ENCODE data around the gene CRYBB2.
"Not testable (repeated sequence)": the region's sequence is repeated elsewhere in the genome, so short reads cannot be mapped to it uniquely, and the experiment has no call there.

The CRYBB2 gene

DNA sequence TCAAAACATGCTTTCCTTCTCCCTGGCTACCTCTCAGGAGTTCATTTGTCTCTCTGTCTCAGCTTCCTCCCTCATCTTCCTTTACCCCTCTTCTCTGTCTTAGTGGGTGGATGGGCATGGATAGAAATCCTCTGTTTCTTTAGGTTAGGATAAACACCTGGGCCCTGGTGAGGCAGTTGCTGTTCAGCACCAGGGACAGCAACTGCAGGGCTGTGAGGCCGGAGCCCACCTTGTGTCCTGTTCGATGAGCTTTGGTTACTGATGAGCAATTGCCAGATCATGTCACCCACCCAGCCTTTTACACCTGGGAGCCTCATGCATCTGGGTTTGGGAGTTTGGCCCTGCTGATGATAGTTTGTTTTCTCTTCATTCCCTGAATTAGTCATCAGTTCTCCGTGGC is 25.9 kb upstream of the CRYBB2 start:
- in situ Hi-C loops (cut with HindIII; ENCODE audit: low pct_ligation_motif_present, low pct_unique_long_range_greater_than_20kb, low sequenced_read_pairs) = no loop called here
- peak; percentile 12 for DNase-seq

- no peak for DNase-seq
- in situ Hi-C loops (cut with HindIII; ENCODE audit: low pct_ligation_motif_present, low pct_unique_long_range_greater_than_20kb, low sequenced_read_pairs) = no loop called here
These were observed 23.1 kb upstream of the CRYBB2 start for GRCh38 chr22:25196326-25196725.

- no peak for DNase-seq
- in situ Hi-C loops (cut with HindIII; ENCODE audit: low pct_ligation_motif_present, low pct_unique_long_range_greater_than_20kb, low sequenced_read_pairs) = no loop called here
These were observed 22.1 kb upstream of the CRYBB2 start for GRCh38 chr22:25197340-25197739.

GRCh38 chr22:25199731-25200520 is 19.5 kb upstream of the CRYBB2 start, which contains the start of gene CRYBB3:
TSS of gene CRYBB3 (plus strand) at chr22:25199858. CDS start at chr22:25201397, 1,539 bp downstream.
- in situ Hi-C loops (cut with HindIII; ENCODE audit: low pct_ligation_motif_present, low pct_unique_long_range_greater_than_20kb, low sequenced_read_pairs) = no loop called here
- DNase-seq = no peak

DNA sequence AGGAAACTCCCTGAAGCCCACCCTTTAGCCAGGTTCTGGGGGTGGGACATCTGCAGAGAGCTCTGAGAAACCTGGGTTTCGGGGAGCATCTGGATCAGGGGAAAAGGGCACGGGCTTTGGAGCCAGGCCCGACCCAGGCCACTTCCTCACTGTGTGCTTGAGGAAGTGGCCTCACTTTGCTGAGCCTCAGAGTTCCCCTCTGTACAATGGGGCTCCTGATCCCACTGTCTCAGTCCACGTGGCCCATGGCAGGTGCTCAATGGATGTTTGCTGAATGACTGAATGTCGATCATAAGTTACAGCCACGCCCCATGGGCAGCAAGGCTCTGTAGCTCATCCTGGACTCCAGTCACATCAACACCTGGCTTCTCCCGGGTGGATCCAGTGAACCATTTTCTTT is 18.5 kb upstream of the CRYBB2 start:
- DNase-seq = no peak
- in situ Hi-C loops (cut with HindIII; ENCODE audit: low pct_ligation_motif_present, low pct_unique_long_range_greater_than_20kb, low sequenced_read_pairs) = no loop called here

DNA sequence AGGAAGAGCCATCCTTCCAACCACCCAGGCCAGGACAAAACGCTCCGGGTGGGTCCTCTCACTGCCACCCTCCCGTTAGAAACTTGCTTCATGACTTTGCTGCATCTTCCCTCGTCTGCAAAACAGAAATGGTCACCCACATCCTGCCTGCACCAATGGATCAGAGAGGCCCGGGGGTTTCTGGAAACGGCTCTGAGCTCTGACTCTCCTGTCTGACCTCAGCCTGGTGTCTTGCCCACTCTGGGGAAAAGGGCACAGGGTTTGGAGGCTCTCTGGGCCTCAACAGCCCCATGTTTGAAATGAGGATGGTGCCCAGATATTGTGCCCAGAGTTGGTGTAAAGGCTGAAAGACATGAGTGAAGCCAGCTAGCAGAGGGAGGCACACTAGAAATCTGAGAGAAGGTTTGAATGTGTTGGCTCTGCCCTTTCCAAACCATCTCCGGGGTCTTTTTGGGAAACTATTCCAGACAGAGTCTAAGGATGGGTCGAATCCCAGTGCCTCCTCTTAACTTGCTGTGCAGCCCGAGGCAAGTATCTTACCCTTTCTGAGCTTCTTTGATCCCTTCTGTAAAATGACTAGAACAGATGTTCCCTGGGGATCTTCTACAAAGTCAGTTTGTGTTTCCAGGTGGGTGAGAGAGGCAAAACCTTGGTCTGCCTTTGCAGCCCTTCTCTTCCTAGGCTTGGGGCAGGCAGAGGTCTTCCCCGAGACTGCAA is 17.7 kb upstream of the CRYBB2 start:
- in situ Hi-C loops (cut with HindIII; ENCODE audit: low pct_ligation_motif_present, low pct_unique_long_range_greater_than_20kb, low sequenced_read_pairs) = no loop called here
- DNase-seq = no peak

- in situ Hi-C loops (cut with HindIII; ENCODE audit: low pct_ligation_motif_present, low pct_unique_long_range_greater_than_20kb, low sequenced_read_pairs) = no loop called here
These were observed 17.0 kb upstream of the CRYBB2 start for GRCh38 chr22:25202290-25202921.

DNA sequence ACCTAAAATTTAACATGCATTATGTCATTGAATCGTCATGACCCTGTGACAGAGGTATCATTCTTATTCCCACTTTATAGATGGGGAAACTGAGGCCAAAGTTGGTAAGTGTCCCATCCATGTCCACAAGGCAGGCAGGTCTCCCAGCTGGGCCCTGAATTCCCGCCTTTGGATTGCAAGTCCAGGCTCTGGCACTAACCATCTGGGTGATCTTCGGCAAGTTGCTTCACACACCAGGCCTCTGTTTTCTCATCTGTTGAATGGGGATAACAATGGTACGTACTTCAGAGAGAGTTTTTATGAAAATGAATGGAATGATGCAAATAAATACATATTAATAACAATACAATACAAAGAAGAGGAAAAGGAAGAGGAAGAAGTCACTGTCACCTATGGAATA is 16.4 kb upstream of the CRYBB2 start:
- no peak for DNase-seq

More at GRCh38 chr22:25202290-25202921, 17.0 kb upstream of the CRYBB2 start:
- peak; percentile 54 for DNase-seq

DNA sequence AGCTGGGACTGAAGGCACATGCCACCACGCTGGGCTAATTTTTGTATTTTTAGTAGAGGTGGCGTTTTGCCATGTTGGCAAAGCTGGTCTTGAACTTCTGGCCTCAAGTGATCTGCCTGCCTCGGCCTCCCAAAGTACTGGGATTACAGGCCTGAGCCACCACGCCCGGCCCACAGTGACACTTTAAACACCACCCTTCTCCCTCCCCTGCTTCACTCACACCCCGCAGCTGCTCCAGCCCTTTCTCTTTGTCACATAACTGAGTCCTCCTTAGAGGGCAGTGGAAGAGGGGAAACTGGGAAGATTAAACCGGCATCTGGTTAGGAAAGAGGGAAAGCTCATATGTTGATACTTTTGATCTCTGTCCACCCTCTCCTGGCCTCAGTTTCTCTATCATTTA is 14.9 kb upstream of the CRYBB2 start:
- DNase-seq = not testable (repeated sequence)

More for the DNA sequence above, 16.4 kb upstream of the CRYBB2 start:
- in situ Hi-C loops (cut with HindIII; ENCODE audit: low pct_ligation_motif_present, low pct_unique_long_range_greater_than_20kb, low sequenced_read_pairs) = no loop called here

DNA sequence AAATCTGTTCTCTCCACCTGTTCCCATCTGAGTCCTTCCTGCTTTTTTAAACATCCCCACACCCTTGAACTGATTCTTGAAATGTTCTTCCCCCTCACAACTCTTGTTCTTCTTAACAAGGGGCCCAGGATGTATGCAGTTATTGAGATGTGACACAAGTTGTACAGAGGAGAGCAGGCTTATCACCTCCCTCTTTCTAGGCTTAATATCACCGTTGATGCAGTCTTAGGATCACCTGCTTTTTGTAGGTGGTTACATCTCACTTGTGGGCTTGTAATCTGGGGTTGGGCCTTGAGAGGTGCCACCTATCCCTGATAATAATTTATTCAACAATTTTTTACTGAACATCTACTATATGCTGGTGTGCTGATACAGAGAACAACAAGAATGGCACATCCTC is 13.6 kb upstream of the CRYBB2 start:
- no peak for DNase-seq
- in situ Hi-C loops (cut with HindIII; ENCODE audit: low pct_ligation_motif_present, low pct_unique_long_range_greater_than_20kb, low sequenced_read_pairs) = no loop called here

More for the DNA sequence above, 14.9 kb upstream of the CRYBB2 start:
- in situ Hi-C loops (cut with HindIII; ENCODE audit: low pct_ligation_motif_present, low pct_unique_long_range_greater_than_20kb, low sequenced_read_pairs) = not testable (repeated sequence)

DNA sequence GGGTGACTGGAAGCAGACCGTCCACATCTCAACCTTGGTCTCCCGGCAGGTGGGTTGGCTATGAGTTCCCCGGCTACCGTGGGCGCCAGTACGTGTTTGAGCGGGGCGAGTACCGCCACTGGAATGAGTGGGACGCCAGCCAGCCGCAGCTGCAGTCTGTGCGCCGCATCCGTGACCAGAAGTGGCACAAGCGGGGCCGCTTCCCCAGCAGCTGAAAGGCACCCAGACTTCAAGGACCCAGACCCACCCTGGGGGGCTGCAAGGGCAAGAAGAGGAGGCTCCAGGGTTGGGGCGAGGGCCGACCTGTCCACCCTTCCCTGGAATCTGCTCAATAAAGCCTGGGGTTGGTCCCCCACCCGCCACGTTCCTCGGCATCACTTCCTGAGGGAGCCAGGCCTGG is 12.4 kb upstream of the CRYBB2 start:
- in situ Hi-C loops (cut with HindIII; ENCODE audit: low pct_ligation_motif_present, low pct_unique_long_range_greater_than_20kb, low sequenced_read_pairs) = no loop called here
- DNase-seq = no peak

GRCh38 chr22:25207553-25208157 is 11.8 kb upstream of the CRYBB2 start:
- in situ Hi-C loops (cut with HindIII; ENCODE audit: low pct_ligation_motif_present, low pct_unique_long_range_greater_than_20kb, low sequenced_read_pairs) = no loop called here
- DNase-seq = no peak

DNA sequence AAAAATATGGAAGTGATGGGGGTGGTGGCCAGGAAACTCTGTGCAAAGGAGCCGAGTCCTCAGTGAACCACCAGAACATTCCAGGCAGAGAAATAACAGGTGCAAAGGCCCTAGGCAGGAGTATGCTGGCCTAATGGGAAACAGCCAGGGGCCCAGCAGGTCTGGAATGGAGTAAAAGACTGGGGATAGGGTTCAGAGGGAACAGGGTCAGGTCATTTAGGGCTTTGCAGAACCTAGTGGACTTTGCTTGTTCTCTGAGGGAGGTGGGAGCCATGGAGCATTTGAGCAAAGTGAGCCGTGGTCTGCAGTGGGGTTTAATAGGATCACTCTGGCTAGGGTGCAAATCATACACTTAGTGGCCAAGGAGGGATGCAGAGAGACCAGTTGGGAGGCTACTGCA is 11.1 kb upstream of the CRYBB2 start:
- in situ Hi-C loops (cut with HindIII; ENCODE audit: low pct_ligation_motif_present, low pct_unique_long_range_greater_than_20kb, low sequenced_read_pairs) = no loop called here
- DNase-seq = no peak

DNA sequence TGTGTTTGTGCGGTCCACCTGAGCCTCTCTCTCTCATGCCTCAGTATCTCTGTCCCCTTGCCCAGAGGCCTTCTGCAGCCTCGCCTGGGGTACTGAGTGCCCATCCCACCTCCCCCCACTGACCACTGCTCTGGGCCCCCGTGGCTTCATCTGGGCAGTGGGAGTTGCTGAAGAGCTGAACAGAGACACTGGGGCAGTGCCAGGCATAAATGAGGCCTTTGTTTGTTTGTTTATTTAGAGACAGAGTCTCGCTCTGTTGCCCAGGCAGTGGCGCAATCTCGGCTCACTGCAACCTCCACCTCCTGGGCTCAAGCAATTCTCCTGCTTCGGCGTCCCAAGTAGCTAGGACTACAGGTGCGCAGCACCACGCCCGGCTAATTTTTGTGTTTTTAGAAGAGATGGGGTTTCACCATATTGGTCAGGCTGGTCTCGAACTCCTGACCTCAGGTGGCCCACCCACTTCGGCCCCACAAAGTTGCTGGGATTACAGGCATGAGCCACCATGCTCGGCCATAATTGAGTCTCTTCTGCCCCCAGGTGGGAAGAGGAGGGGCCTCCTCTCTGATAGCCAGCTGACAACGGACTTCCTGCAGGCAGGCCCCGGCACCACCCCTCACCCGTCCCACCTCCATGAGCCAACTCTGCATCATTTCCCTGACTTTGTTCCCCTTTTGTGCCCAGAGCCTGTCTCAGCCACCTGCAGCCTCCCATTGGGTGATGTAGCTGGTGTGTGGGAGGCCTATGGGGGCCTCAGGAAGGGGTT is 10.5 kb upstream of the CRYBB2 start:
- no peak for DNase-seq
- in situ Hi-C loops (cut with HindIII; ENCODE audit: low pct_ligation_motif_present, low pct_unique_long_range_greater_than_20kb, low sequenced_read_pairs) = no loop called here

DNA sequence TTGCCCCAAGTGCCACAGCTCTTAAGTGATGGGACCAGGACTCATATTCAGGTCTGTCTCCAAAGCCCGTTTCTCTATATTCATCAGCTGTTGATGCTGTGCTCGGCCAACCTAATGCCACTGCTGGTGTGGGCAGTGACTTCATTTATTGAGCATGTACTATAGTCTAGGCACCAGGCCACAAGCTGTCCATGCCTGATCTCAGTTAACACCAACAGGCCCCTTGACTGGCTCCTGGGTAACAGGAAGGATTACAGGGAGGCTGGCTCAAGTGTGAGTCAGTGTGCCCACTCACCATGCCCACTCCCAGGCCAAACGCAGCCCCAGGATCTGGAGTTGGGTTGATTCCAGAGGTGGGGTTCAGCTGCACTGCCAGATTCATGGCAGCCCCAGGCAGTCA is 8.6 kb upstream of the CRYBB2 start:
- in situ Hi-C loops (cut with HindIII; ENCODE audit: low pct_ligation_motif_present, low pct_unique_long_range_greater_than_20kb, low sequenced_read_pairs) = no loop called here
- DNase-seq = no peak

- no peak for DNase-seq
- in situ Hi-C loops (cut with HindIII; ENCODE audit: low pct_ligation_motif_present, low pct_unique_long_range_greater_than_20kb, low sequenced_read_pairs) = no loop called here
These were observed 7.1 kb upstream of the CRYBB2 start for GRCh38 chr22:25212337-25212736.

DNA sequence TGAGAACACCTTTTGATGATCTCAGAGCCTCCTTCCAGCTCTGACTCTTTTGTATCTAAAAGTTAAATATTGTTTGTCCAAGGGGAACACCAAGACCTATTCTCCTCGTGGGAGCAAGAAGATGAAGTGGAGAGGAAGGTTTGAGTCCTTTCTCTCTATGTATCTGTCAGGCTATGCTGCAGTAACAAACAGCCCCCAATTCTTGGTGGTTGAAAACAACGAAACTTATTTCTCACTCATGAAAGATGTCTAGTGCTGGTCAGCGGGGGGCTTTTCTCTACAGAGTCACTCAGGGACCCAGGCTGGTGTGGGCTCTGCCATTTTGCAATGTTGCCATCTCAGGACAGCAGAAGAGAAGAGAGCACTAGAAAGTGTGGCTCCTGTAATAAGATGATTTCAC is 6.2 kb upstream of the CRYBB2 start:
- in situ Hi-C loops (cut with HindIII; ENCODE audit: low pct_ligation_motif_present, low pct_unique_long_range_greater_than_20kb, low sequenced_read_pairs) = no loop called here
- no peak for DNase-seq

- no peak for DNase-seq
- in situ Hi-C loops (cut with HindIII; ENCODE audit: low pct_ligation_motif_present, low pct_unique_long_range_greater_than_20kb, low sequenced_read_pairs) = no loop called here
These were observed 3.2 kb upstream of the CRYBB2 start for GRCh38 chr22:25216230-25216629.
